DMS53 (cell line): ENCODE data around the gene GPR156.
"Not testable (repeated sequence)": the region's sequence is repeated elsewhere in the genome, so short reads cannot be mapped to it uniquely, and the experiment has no call there.

Experiments used
- DNase-seq: peaks from one replicate; lab custom pipeline; 2025; lab: John Stamatoyannopoulos, UW

The GPR156 gene

GRCh38 chr3:120284747-120285507, at the start of gene GPR156:
GPR156 (minus strand) TSS chr3:120285222; CDS start chr3:120244098, 41,124 bp downstream.
- DNase-seq: peak; percentile 46

- no peak for DNase-seq
These were observed 47.6 kb upstream of the GPR156 start for GRCh38 chr3:120332646-120333045.

GRCh38 chr3:120331076-120331475, 46.1 kb upstream of the GPR156 start:
- DNase-seq: no peak

- DNase-seq: peak; percentile 2
These were observed 41.8 kb upstream of the GPR156 start for GRCh38 chr3:120326784-120327183.

GRCh38 chr3:120324190-120324589, 39.2 kb upstream of the GPR156 start:
- no peak for DNase-seq

- DNase-seq: not testable (repeated sequence)
These were observed 38.7 kb upstream of the GPR156 start for GRCh38 chr3:120323761-120324160.

- DNase-seq: no peak
These were observed 27.1 kb upstream of the GPR156 start for GRCh38 chr3:120311863-120312794.

- no peak for DNase-seq
These were observed 21.8 kb upstream of the GPR156 start for GRCh38 chr3:120306519-120307455.

GRCh38 chr3:120304616-120305015, 19.6 kb upstream of the GPR156 start:
- DNase-seq: no peak

- no peak for DNase-seq
These were observed 17.3 kb upstream of the GPR156 start for GRCh38 chr3:120302361-120302760.

GRCh38 chr3:120300971-120301370, 15.9 kb upstream of the GPR156 start:
- no peak for DNase-seq

- DNase-seq: no peak
These were observed 14.4 kb upstream of the GPR156 start for GRCh38 chr3:120299403-120299802.

GRCh38 chr3:120298996-120299395, 14.0 kb upstream of the GPR156 start:
- no peak for DNase-seq

- DNase-seq: not testable (repeated sequence)
These were observed 6.5 kb upstream of the GPR156 start for GRCh38 chr3:120291552-120291951.

GRCh38 chr3:120289636-120290035, 4.6 kb upstream of the GPR156 start:
- no peak for DNase-seq

- no peak for DNase-seq
These were observed 1.4 kb upstream of the GPR156 start for GRCh38 chr3:120286465-120286864.

- no peak for DNase-seq
These were observed 453 bp upstream of the GPR156 start for GRCh38 chr3:120285508-120285841.

GRCh38 chr3:120281261-120281660, 3.8 kb downstream of the GPR156 start:
- DNase-seq: no peak

- no peak for DNase-seq
These were observed 4.5 kb downstream of the GPR156 start for GRCh38 chr3:120280566-120280965.

GRCh38 chr3:120280026-120280425, 5.0 kb downstream of the GPR156 start:
- no peak for DNase-seq

- no peak for DNase-seq
These were observed 8.3 kb downstream of the GPR156 start for GRCh38 chr3:120276767-120277166.

- no peak for DNase-seq
These were observed 9.4 kb downstream of the GPR156 start for GRCh38 chr3:120275618-120276017.
